GM12874 (cell line): ENCODE results near the gene NLGN4X.

Experiments
- CTCF ChIP-seq: IDR thresholded peaks from 2 replicates; pipeline ENCODE4 v1.5.1; 2011; ENCODE audit warnings: low read depth, mild to moderate bottlenecking, control low read depth, low read length, moderate library complexity; ENCODE audit not compliant: insufficient read depth

Gene NLGN4X

GRCh38 chrX:6005856-6006255, 222.8 kb downstream of the NLGN4X start:
- no peak for TF ChIP-seq CTCF

- TF ChIP-seq CTCF, result no peak
These were observed 224.1 kb downstream of the NLGN4X start for GRCh38 chrX:6004529-6004928.

GRCh38 chrX:6002056-6002455, 226.6 kb downstream of the NLGN4X start:
- TF ChIP-seq CTCF, result no peak

DNA sequence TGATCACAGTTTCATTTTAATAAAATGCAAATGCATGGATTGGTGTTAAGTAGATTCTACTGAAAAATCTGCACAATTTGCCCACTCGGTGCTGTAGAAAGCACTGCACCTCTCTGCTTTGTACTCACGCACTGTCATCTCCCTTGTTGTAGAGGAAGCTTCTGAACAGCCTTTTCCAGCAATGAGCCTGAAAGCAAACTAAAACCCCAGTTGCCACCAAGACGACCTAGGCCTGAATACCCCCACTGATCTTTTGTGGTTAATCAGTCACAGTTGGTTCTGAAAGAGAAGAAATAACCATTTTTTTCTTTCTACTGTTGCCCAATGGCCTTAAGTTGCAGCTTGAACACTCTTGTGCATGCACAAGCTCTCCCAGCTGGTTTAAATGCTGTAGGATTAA, 229.8 kb downstream of the NLGN4X start:
- no peak for TF ChIP-seq CTCF

DNA sequence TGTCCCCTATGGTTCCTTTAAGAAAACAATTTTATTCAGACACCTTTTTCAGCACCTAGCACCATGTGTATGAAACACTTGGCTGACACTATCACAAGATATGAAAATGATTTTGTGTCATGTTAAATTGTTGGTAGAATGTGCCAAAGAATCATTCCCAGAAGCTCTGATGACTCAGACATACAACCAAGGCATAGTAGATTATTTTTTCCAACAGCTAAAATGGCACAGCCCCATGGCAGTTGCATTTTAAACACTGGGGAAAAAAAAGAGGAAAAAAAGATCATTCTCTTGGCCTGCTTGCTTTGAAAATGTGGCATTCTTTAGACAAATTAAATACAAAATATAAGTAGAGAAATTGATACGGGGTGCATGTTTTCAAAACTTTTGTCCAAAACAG, 230.2 kb downstream of the NLGN4X start:
- TF ChIP-seq CTCF, result no peak

- no peak for TF ChIP-seq CTCF
These were observed 237.3 kb downstream of the NLGN4X start for GRCh38 chrX:5991393-5991792.

DNA sequence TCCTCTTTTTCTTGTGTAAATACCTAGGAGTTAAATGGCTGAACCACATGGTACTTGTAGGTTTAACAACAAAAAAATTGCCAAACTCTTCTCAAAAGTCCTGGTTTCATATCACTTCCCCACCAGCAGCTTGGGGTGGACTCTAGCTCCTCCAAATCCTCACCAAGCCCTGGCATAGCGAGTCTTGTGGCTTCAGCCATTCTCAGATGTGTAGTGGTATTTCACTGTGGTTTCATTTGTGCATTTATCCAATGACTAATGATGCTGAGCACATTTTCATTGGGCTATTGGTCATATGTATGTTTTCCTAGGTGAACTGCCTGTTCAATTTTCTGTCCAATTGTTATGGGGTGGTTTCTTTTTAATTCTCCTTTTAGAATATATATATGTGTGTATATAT, 249.3 kb downstream of the NLGN4X start:
- TF ChIP-seq CTCF, result no peak

DNA sequence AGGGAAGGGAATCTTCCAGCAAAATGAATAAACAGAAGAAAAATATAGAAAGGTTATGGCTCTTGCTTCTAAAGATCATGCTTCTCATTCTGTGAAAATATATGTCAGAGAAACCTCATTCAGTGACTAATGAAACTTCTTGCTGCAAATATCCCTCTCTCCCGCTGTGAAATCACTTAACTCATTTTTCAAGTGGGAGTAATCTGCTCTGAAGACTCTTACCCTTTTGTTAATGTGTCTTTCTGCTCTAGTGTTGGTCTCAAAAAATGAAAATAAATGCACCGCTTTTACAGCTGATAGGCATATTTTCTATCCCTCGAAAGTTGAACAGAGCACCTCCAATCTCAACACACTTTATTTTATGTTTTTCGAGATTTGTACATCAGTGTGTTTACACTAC, 252.3 kb downstream of the NLGN4X start:
- no peak for TF ChIP-seq CTCF
